Fibroblast of skin of left biceps (primary cell): ENCODE data around the gene SEPTIN10.
A peak's percentile ranks its signal among the peaks of the same experiment; 100 is the strongest.
"Not testable (repeated sequence)": the region's sequence is repeated elsewhere in the genome, so short reads cannot be mapped to it uniquely, and the experiment has no call there.

Experiments used
- DNase-seq, 2 experiments: peaks; one replicate each; pipeline ENCODE4 v3.0.0-alpha.2; 2013; ENCODE audit warnings: low read depth in 2 of 2

SEPTIN10 gene

DNA sequence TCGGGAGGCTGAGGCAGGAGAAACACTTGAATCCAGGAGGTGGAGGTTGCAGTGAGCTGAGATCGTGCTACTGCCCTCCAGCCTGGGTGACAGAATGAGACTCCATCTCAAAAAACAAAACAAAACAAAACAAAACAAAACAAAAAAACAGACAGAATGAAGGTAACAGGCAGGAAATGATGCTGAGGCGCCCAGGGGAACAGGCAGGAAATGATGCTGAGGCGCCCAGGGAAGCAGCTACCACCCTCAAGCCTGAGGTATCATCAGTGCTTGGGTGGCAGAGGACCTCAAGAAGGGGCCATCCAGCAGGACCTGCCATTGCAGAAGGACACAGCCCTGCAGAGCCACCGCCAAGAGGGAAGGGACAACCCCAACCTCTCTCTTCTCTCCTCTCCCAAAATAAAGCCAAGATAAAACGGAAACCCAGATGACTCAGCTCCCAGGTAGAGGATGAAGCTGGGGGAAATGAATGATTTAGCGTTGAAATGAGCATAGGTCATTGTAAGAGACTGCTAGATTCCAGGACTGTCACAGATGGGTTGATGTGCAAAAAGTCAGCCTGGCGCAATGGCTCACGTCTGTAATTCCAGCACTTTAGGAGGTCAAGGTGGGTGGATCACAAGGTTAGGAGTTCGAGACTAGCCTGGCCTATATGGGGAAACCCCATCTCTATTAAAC is 19.7 kb upstream of the SEPTIN10 start:
- DNase-seq = no peak

DNA sequence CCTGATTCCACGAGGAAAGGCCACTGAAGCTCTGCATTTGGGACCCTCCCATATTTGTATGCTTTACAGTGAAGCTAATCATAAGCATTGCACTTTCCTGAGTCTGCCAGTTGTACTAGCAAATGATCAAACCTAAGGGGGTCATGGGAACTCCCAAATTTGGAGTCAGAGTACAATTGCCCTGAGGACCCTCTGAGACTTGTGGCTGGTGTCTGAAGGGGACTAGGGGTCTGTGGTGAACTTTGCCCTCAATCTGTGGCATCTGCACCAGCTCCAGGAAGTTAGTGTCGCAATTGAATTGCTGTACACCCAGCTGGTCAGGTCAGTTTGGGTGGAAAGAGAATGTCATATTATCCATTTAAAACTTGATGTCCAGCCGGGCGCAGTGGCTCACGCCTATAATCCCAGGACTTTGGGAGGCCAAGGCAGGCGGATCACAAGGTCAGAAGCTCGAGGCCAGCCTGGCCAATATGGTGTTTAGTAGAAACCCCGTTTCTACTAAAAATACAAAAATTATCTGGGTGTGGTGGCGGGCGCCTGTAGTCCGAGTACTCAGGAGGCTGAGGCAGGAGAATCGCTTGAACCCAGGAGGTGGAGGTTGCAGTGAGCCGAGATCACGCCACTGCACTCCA is 18.5 kb upstream of the SEPTIN10 start:
- no peak for DNase-seq

GRCh38 chr2:109631741-109632140 is 18.0 kb upstream of the SEPTIN10 start:
- no peak for DNase-seq

- no peak for DNase-seq
Measured at GRCh38 chr2:109630441-109631430, 17.0 kb upstream of the SEPTIN10 start.

DNA sequence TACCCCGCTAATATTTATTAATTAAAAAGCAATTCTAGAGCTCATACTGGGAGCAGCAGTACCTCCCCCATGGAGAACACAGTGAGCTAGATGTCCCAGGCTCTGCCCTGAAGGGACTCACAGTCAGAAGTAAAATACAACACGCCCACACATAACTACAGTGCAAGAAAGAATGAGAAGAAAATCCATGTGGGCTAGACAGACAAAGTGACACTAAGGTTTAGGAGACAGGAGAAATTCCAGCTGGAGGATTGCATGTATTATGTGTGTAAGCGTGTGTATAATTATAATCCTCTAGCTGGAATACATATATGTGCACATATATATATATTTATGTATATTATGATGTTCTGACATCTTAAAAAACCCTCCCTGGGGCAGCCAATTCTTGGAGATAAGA is 16.1 kb upstream of the SEPTIN10 start:
- DNase-seq = no peak

DNA sequence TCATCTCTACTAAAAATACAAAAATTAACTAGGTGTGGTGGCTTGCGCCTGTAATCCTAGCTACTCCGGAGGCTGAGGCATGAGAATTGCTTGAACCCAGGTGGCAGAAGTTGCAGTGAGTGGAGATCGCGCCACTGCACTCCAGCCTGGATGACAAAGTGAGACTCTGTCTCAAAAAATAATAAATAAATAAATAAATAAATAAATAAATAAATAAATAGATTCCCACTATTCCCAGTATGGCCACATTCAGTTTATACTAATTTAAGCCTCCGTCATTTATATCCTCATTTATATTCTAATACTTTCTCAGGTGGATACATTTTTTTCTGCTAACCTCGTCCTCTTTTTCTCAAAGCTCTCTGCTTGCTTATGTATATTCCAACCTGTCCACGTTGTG is 14.6 kb upstream of the SEPTIN10 start:
- DNase-seq = not testable (repeated sequence)

- no peak for DNase-seq
Measured at GRCh38 chr2:109624339-109624738, 10.6 kb upstream of the SEPTIN10 start.

DNA sequence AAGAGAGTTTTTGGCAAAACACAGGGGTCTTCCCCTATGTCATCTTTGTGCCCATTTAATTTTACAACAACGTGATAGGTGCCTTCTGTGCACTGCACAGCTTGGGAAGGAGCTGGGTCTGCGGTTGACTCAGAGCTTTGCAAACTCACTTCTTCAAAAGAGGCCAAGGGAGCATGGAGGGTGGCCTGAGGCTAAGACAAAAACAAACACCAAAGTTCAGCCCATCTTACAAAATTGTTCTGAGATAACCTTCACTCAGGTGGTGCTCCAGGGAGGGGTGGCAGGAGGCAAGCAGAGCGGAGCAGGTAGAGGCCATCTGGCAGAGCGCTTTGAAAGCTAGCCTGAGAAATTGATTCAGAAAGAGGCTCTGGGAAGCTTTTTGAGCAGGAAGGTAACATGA is 10.2 kb upstream of the SEPTIN10 start:
- no peak for DNase-seq

DNA sequence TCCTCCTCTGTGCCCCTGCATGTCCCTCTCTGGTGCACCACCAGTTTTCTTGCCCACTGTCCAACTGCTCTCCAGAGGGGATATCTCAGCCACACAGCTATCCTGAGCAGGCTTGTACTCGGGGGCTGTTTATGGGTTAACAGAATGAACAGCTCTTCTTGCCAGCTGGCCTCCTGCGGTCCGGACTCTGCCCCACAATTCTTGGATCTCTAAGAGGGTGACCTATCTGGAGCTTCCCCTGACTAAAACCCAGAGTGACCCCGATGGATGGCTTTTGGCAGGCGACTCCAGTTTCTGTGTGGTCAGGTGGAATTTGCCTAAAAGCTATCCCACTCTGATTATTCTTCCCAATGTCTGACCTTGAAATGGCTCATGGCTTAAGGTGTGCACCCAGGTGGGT is 9.5 kb upstream of the SEPTIN10 start:
- no peak for DNase-seq

GRCh38 chr2:109619032-109619615 is 5.4 kb upstream of the SEPTIN10 start:
- no peak for DNase-seq

GRCh38 chr2:109616184-109616583 is 2.4 kb upstream of the SEPTIN10 start:
- DNase-seq = no peak

- DNase-seq = no peak
Measured at GRCh38 chr2:109615637-109616144, 1.9 kb upstream of the SEPTIN10 start.

GRCh38 chr2:109614715-109615636 is 1.2 kb upstream of the SEPTIN10 start:
- no peak for DNase-seq

DNA sequence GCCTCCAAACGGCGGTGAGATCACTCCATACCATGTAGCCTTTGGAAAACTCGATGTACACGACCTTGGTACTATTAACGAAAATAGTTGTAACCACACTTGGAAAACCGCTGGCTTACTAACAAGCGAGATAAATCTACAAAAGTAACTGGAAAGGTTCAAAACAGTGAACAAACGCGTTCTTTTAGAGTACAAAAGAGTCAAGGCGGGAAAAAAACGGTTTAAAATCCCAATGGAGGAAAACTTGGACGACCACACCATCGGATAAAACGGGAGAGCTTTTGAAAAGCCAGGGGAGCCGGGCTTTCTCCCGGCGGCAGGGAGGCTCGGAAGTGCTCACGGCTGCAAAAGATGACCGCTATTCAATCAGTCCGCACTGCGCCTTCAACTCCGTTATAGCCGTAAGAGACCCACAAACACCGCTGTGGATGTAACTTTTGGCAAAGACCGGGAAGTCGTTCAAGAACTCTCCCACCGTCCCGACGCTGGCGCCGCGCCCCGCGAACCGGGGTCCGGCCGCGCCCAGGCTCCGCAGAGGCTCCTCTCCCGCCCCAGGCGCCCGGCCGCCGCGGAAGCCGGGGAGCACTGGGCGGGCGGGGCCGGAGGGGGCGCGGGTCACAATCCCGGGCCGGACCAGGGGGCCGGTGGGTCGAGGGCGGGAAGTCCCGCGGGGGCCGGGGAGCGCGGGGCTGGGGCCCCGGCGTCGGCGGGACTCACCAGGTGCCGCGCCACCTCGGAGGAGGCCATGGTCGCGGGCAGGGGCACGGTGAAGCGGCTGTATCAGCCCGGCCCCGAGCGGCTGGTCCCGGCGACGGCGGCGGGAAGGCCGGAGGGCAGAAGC is 465 bp downstream of the SEPTIN10 start:
- peak in 1 of 2 experiments; percentile 17 for DNase-seq

DNA sequence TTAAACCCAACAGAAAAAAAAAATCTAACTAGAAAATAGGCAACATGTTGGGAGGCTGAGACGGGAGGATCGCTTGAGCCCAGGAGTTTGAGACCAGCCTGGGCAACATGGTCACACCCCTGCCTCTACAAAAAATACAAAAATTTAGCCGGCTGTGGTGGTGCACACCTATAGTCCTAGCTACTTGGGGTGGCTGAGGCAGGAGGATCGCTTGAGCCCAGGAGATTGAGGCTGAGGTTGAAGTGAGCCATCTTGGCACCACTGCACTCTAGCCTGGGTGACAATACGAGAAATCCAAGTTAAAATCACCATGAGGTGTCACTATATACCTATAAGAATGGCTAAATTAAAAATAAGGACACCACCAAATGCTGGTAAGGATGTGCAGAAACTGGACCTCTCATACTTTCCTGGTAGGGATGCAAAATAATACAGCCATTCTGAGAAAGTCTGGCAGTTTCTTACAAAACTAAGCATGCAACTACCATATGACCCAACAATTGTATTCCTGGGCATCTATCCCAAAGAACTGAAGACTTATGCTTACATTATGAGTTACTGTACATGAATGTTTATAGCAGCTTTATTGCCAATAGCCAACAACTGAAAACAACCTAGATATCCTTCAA is 2.2 kb downstream of the SEPTIN10 start:
- peak in 1 of 2 experiments; percentile 63 for DNase-seq

GRCh38 chr2:109609352-109610024 is 4.3 kb downstream of the SEPTIN10 start:
- peak in 1 of 2 experiments; percentile 39 for DNase-seq

- DNase-seq = no peak
Measured at GRCh38 chr2:109607766-109608165, 6.0 kb downstream of the SEPTIN10 start.

DNA sequence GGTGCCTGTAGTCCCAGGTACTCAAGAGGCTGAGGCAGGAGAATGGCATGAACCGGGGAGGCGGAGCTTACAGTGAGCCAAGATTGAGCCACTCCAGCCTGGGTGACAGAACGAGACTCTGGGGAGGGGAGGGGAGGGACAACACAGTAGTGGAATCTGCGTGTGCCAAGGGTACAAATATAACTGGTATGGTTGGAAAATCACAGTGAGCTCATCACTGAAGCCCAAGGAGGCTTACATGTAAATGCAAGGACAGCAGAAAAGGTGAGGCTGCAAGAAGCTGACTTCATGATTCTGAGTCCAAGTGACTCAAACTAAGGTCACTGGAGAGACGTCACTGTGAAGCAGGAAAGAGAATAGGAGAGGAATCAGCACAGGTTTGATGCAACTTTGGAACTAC is 9.2 kb downstream of the SEPTIN10 start:
- no peak for DNase-seq
